Vagina (tissue), 2 donors: ENCODE measurements around the gene EXD3. TPM values are rescaled to one million over a fixed set of nuclear protein-coding genes. Genes with fewer than 3 reads are reported as not detected.

ENCODE experiments used
- DNase-seq, 2 donors: peaks; one replicate each; pipeline ENCODE4 v3.0.0-alpha.2; 2017; ENCODE audit errors: extremely low spot score in 2 of 2
- H3K27ac ChIP-seq: fragments of 200-600 bp; sonication (generic); one replicate; pipeline ENCODE4 v1.5.1; 2019
- H3K27me3 ChIP-seq: fragments of 200-600 bp; sonication (generic); one replicate; pipeline ENCODE4 v1.5.1; 2019
- H3K36me3 ChIP-seq, 2 donors: fragments of 200-600 bp; sonication (generic); one replicate each; pipeline ENCODE4 v1.5.1; 2017 to 2019
- H3K4me1 ChIP-seq: fragments of 200-600 bp; sonication (generic); one replicate; pipeline ENCODE4 v1.5.1; 2019
- H3K4me3 ChIP-seq, 2 donors: fragments of 200-600 bp; sonication (generic); 1 replicate in 1 of 2; 2 replicates in 1 of 2; pipeline ENCODE4 v1.5.1; 2016 to 2019
- H3K9me3 ChIP-seq: fragments of 200-600 bp; sonication (generic); one replicate; pipeline ENCODE4 v1.5.1; 2019
- CTCF ChIP-seq, 3 experiments: fragments of 450-650 bp in 2 of 3; fragments of 200-600 bp in 1 of 3; sonication (generic) in 1 of 3; IDR thresholded peaks; one replicate each; pipeline ENCODE4 v1.5.1; 2017 to 2019; ENCODE audit warnings: antibody characterized with exemption in 3 of 3, mild to moderate bottlenecking in 2 of 3, moderate library complexity in 2 of 3
- POLR2A ChIP-seq, 2 donors: fragments of 450-650 bp; IDR thresholded peaks; one replicate each; pipeline ENCODE4 v1.6.1; 2017; ENCODE audit warnings: antibody characterized with exemption in 2 of 2, mild to moderate bottlenecking in 2 of 2, moderate library complexity in 2 of 2
- POLR2AphosphoS5 ChIP-seq, 2 donors: sonication (generic); formaldehyde crosslinking; IDR thresholded peaks; one replicate each; pipeline ENCODE4 v1.9.0; 2017; ENCODE audit warnings: antibody characterized with exemption in 2 of 2, mild to moderate bottlenecking in 2 of 2, low read depth in 1 of 2; ENCODE audit not compliant: insufficient read depth in 1 of 2
- intact Hi-C: fragments of 100-400 bp; cut with DNase I; formaldehyde crosslinking; loops from one replicate; pipeline ENCODE4 v1.15.1; 2023
- total RNA-seq: library from RNA; depleted of rRNA; stranded (reverse); fragments of >200 nt; gene quantifications from one replicate; pipeline ENCODE4 v1.2.3, GENCODE V29; 2016

The EXD3 gene
- total RNA-seq, 1 donor from 2014 or later = 35.6 TPM

- peaks cover 12% of the 10 kb centered on the region for H3K4me1 ChIP-seq
- TF ChIP-seq CTCF (IDR thresholded peaks at IDR 0.05) = no peak
- no peak for TF ChIP-seq POLR2A (IDR thresholded peaks at IDR 0.05)
- no peak for TF ChIP-seq POLR2AphosphoS5 (IDR thresholded peaks at IDR 0.05; ENCODE audit: insufficient read depth in 1 of 2, low read depth in 1 of 2)
- no peaks in the 10 kb centered on the region for H3K36me3 ChIP-seq
- intact Hi-C loops = no loop called here
- no peak overlapping the region for H3K27ac ChIP-seq
- no peak overlapping the region for H3K4me3 ChIP-seq
- no peak for DNase-seq
- no peaks in the 10 kb centered on the region for H3K27me3 ChIP-seq
- no peaks in the 10 kb centered on the region for H3K9me3 ChIP-seq
Observed at GRCh38 chr9:137434498-137435380, 11.8 kb upstream of the EXD3 start.

- TF ChIP-seq POLR2A (IDR thresholded peaks at IDR 0.05) = no peak
- TF ChIP-seq CTCF (IDR thresholded peaks at IDR 0.05) = no peak
- TF ChIP-seq POLR2AphosphoS5 (IDR thresholded peaks at IDR 0.05; ENCODE audit: insufficient read depth in 1 of 2, low read depth in 1 of 2) = no peak
- no peak overlapping the region for H3K4me3 ChIP-seq
- H3K27ac ChIP-seq = no peak overlapping the region
- no peak for DNase-seq
- no peaks in the 10 kb centered on the region for H3K9me3 ChIP-seq
- H3K36me3 ChIP-seq = no peaks in the 10 kb centered on the region
- H3K27me3 ChIP-seq = no peaks in the 10 kb centered on the region
- intact Hi-C loops = no loop called here
- peaks cover 12% of the 10 kb centered on the region for H3K4me1 ChIP-seq
Observed at GRCh38 chr9:137433916-137434431, 11.0 kb upstream of the EXD3 start.

GRCh38 chr9:137433349-137433915 is 10.5 kb upstream of the EXD3 start:
- Histone ChIP-seq H3K9me3 (no peaks in the 10 kb centered on the region), H3K4me1 (peaks cover 12% of the 10 kb centered on the region), H3K36me3 (no peaks in the 10 kb centered on the region), H3K4me3 (no peak overlapping the region), H3K27ac (no peak overlapping the region), H3K27me3 (no peaks in the 10 kb centered on the region)
- no peak for TF ChIP-seq POLR2AphosphoS5 (IDR thresholded peaks at IDR 0.05; ENCODE audit: insufficient read depth in 1 of 2, low read depth in 1 of 2)
- TF ChIP-seq CTCF (IDR thresholded peaks at IDR 0.05) = no peak
- intact Hi-C loops = no loop called here
- no peak for DNase-seq

- H3K36me3 ChIP-seq = no peaks in the 10 kb centered on the region
- DNase-seq = no peak
- peaks cover 12% of the 10 kb centered on the region for H3K4me1 ChIP-seq
- H3K27me3 ChIP-seq = no peaks in the 10 kb centered on the region
- no peaks in the 10 kb centered on the region for H3K9me3 ChIP-seq
- TF ChIP-seq POLR2AphosphoS5 (IDR thresholded peaks at IDR 0.05; ENCODE audit: insufficient read depth in 1 of 2, low read depth in 1 of 2) = no peak
- no peak for TF ChIP-seq POLR2A (IDR thresholded peaks at IDR 0.05)
- TF ChIP-seq CTCF (IDR thresholded peaks at IDR 0.05) = no peak
- no peak overlapping the region for H3K27ac ChIP-seq
- H3K4me3 ChIP-seq = no peak overlapping the region
- intact Hi-C loops = no loop called here
Observed at GRCh38 chr9:137432687-137433348, 9.9 kb upstream of the EXD3 start.
